SH-SY5Y (cell line): ENCODE measurements around the gene GFOD1.

ENCODE experiments used
- GATA2 ChIP-seq: IDR thresholded peaks from 2 replicates; pipeline ENCODE4 v1.6.1; 2011; ENCODE audit warnings: mild to moderate bottlenecking, low read depth, low read length
- GATA3 ChIP-seq: IDR thresholded peaks from 2 replicates; pipeline ENCODE4 v1.6.1; 2011; ENCODE audit warnings: low read depth, mild to moderate bottlenecking, low read length, moderate library complexity

GRCh38 chr6:13364842-13365241, 122.6 kb downstream of the GFOD1 start:
- TF ChIP-seq GATA2, result no peak
- TF ChIP-seq GATA3, result no peak
